HK-2 (cell line): ENCODE data around the gene NSMCE4A.
"Not testable (repeated sequence)": the region's sequence is repeated elsewhere in the genome, so short reads cannot be mapped to it uniquely, and the experiment has no call there.

Experiments
- DNase-seq: peaks from one replicate; pipeline ENCODE4 v3.0.0-alpha.2; 2018; ENCODE audit not compliant: unreplicated experiment

NSMCE4A gene

GRCh38 chr10:121988361-121989324 is 13.6 kb upstream of the NSMCE4A start, which contains the start of gene TACC2:
TACC2 (plus strand) TSS chr10:121989163; CDS start chr10:122021982, 32,819 bp downstream.
- DNase-seq = no peak

DNA sequence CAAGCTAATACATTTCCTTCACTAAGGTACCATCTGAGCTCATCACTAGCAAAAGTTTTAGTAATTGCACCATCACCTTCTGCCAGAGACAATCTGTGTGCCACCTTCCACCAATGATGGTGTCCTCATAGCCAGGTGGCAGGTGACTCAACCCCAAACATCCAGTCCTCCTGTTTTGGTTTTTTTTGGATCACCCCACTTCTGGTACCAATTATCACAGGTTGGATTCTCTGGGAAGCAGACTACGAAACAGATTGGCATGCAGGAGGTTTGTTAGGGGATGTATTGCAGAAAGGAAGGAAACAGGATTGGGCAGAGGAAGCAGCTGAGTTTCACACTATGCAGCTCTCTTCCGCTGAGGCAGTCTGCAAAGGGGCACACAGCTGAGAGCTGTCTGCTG is 9.4 kb upstream of the NSMCE4A start:
- no peak for DNase-seq

DNA sequence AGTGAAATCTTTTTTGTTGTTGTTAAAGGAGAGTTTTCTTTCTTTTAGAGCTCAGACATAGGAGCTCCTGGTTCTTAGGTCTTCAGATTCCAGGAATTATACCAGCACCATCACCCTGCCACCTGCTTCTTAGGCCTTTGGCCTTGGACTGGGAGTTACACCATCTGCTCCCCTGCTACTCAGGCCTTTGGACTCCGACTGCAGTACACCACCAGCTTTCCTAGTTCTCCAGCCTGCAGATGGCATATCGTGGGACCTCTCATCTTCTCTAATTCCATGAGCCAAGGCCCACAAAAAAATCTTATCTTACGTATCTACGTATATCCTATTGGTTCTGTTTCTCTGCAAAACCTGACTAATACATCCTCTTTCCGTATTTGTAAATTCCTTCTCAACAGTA is 8.8 kb upstream of the NSMCE4A start:
- DNase-seq = no peak

DNA sequence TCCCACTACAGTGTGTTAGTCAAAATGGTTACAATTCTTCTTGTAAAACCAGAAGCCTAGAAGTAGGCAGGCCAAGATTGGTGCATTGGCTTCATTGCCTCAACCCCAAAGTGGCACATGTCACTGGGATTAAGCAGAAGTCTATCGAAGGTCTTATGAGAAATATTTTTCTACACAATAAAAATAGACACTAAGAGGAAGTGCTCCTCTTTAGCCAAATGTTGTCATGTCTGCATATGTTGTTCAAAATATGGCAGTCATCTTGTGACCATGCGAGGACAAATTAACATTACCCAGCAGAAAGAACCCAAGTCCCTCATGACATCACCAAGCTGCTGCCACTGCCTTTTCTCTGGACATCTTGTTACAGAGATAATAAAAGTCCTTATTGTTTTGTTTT is 6.3 kb upstream of the NSMCE4A start:
- no peak for DNase-seq

- no peak for DNase-seq
Observed at GRCh38 chr10:121978511-121978910, 3.5 kb upstream of the NSMCE4A start.

DNA sequence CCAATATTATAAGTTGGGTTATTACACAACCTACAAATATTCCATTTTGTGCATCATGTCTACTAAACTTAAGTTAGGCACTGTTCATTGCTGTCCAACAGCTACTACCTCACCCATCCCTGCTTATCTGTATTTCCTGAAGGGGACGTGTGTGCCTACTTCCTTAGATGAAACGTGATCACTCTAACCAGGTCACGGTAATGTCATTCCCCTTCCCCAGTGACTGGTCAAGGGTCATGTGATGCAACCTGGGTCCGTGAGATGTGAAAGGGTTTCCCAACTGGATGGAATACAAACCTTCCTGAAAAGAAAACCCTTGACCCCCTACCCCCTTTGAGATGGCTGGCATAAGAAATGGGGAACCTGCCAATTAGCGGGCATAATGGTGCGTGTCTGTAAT is 1.6 kb upstream of the NSMCE4A start:
- DNase-seq = no peak

- no peak for DNase-seq
Observed at GRCh38 chr10:121975295-121976086, 474 bp upstream of the NSMCE4A start.

GRCh38 chr10:121974019-121974534 is 940 bp downstream of the NSMCE4A start:
- DNase-seq = no peak

DNA sequence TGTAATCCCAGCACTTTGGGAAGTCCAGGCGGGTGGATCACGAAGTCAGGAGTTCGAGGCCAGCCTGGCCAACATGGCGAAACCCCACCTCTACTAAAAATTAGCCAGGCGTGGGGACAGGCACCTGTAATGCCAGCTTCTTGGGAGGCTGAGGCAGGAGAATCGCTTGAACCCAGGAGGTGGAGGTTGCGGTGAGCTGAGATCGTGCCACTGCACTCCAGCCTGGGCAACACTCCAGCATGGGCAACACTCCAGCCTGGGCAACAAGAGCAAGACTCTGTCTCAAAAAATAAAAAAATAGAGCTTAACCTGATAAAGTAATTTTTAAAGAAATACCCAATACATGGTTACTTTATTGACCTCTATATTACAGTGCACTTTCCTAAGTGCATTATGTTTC is 5.9 kb downstream of the NSMCE4A start:
- not testable (repeated sequence) for DNase-seq

GRCh38 chr10:121965996-121966395 is 9.0 kb downstream of the NSMCE4A start:
- no peak for DNase-seq

DNA sequence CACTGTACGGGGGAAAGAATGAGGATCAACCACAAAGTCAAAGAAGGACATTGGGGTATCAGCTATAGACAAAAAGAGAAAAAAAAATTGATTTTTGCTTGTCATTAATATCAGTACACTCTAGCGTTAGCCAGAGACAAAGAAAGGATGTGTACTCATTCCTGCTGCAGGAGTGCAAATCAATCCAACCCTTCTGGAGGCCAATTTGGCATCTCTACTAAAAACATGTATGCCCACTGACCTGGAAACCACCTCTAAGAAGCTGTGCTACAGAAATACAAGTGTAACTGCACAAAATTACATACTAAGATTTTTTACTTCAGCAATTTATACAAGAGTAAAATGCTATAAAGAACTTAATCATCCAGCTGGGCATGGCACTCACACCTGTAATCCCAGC is 13.6 kb downstream of the NSMCE4A start:
- no peak for DNase-seq

GRCh38 chr10:121959671-121960070 is 15.3 kb downstream of the NSMCE4A start:
- DNase-seq = no peak

GRCh38 chr10:121956111-121957061 is 18.6 kb downstream of the NSMCE4A start:
- no peak for DNase-seq

- peak; percentile 31 for DNase-seq
Observed at GRCh38 chr10:121952226-121952625, 22.8 kb downstream of the NSMCE4A start.

DNA sequence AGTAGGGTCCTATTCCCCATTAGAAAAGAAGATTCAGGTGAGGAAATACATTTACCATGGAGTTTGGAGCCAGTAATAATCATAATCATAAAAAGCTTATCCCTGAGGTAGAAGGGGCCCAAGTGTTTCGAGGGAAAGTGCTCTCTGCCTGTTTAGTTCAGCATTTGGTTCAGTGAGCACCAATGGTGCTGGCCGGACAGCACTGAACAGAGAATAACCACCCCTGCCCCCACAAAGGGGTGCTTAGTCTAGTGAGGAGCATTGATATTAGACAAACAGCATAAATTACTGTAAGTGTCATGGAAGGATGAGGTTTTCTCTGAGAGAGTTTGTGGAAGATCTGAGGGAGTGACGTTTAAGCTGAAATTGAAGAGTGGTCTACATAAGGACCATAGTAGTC is 25.6 kb downstream of the NSMCE4A start:
- no peak for DNase-seq

GRCh38 chr10:121949049-121949448 is 26.0 kb downstream of the NSMCE4A start:
- no peak for DNase-seq

- DNase-seq = no peak
Observed at GRCh38 chr10:121947343-121948330, 27.4 kb downstream of the NSMCE4A start.

GRCh38 chr10:121942749-121943416 is 32.1 kb downstream of the NSMCE4A start:
- no peak for DNase-seq

GRCh38 chr10:121941532-121941931 is 33.5 kb downstream of the NSMCE4A start:
- no peak for DNase-seq
